IgD-negative memory B cell (primary cell): Measurements from ENCODE around the gene FAM114A1. TPM values are rescaled to one million over a fixed set of nuclear protein-coding genes. Genes with fewer than 3 reads are reported as not detected.
"Not testable (repeated sequence)": the region's sequence is repeated elsewhere in the genome, so short reads cannot be mapped to it uniquely, and the experiment has no call there.

Experiments
- H3K27ac Mint-ChIP-seq, 3 donors: one replicate each; pipeline ENCODE4 v1.8.0; 2020 to 2022; ENCODE audit warnings: mild to moderate bottlenecking in 3 of 3, mixed read lengths in 3 of 3, moderate library complexity in 1 of 3
- H3K27me3 Mint-ChIP-seq: one replicate; pipeline ENCODE4 v1.8.0; 2021; ENCODE audit warnings: mixed read lengths
- H3K36me3 Mint-ChIP-seq: one replicate; pipeline ENCODE4 v1.8.0; 2020; ENCODE audit warnings: mild to moderate bottlenecking, mixed read lengths
- H3K4me1 Mint-ChIP-seq, 3 donors: one replicate each; pipeline ENCODE4 v1.8.0; 2020 to 2022; ENCODE audit warnings: mixed read lengths in 3 of 3, mild to moderate bottlenecking in 1 of 3
- H3K4me3 Mint-ChIP-seq, 4 donors: one replicate each; pipeline ENCODE4 v1.8.0; 2020 to 2022; ENCODE audit warnings: mild to moderate bottlenecking in 4 of 4, mixed read lengths in 4 of 4, moderate library complexity in 3 of 4
- H3K9me3 Mint-ChIP-seq, 3 donors: one replicate each; pipeline ENCODE4 v1.8.0; 2020 to 2021; ENCODE audit warnings: mixed read lengths in 3 of 3, mild to moderate bottlenecking in 1 of 3
- polyA plus RNA-seq: library from polyadenylated mRNA; unstranded; fragments of 300-500 nt; fragmentation: Illumina TruSeq; gene quantifications from one replicate; pipeline ENCODE4 v1.2.3, GENCODE V29; 2021

FAM114A1 gene
- polyA plus RNA-seq, 1 donor from 2014 or later = 0.79 TPM

DNA sequence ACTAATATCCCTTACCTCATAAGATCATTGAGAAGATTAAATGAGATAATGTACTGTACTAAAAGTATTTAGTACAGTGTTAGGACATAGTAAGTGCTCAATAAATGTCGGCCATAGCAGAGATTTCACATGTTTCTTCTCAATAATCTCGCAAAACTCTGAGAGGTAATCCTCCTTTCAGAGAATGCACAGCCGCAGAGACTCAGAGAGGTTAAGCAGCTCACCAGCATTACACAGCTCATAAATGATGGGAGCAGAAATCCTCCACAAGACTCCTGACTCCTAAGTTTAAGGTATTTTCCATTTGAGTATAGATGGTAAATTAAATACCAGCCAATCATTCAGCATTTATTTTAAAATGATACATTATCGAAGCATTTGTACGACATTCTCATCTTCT is 34.6 kb downstream of the FAM114A1 start:
- Mint-ChIP-seq H3K27ac (no peak overlapping the region), H3K4me1 (peaks cover 0 to 4% (median 0%) of the 10 kb centered on the region in 3 donors), H3K4me3 (no peak overlapping the region), H3K9me3 (no peaks in the 10 kb centered on the region), H3K27me3 (no peaks in the 10 kb centered on the region), H3K36me3 (peaks cover 2% of the 10 kb centered on the region)

DNA sequence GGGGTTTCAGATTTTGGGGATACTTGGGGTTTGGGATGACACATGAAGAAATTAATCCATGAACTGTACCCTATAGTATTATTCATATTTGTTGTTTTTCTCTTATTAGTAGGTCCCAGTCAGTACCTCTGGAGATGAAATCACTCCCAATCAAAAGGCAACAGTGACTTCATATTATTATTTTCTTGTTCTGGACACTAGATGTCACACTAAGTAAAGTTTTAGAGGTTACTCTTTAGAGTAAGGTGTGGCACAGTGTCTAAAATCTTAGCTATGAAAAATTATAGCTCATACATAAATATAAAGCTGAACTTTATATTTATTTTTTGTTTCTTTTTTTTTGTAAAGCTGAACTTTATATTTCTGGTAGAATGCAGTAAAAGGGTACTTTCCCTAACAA is 35.1 kb downstream of the FAM114A1 start:
- Mint-ChIP-seq H3K27me3 (no peaks in the 10 kb centered on the region), H3K9me3 (no peaks in the 10 kb centered on the region), H3K4me1 (peaks cover 0 to 4% (median 0%) of the 10 kb centered on the region in 3 donors), H3K4me3 (no peak overlapping the region), H3K27ac (no peak overlapping the region), H3K36me3 (peaks cover 2% of the 10 kb centered on the region)

DNA sequence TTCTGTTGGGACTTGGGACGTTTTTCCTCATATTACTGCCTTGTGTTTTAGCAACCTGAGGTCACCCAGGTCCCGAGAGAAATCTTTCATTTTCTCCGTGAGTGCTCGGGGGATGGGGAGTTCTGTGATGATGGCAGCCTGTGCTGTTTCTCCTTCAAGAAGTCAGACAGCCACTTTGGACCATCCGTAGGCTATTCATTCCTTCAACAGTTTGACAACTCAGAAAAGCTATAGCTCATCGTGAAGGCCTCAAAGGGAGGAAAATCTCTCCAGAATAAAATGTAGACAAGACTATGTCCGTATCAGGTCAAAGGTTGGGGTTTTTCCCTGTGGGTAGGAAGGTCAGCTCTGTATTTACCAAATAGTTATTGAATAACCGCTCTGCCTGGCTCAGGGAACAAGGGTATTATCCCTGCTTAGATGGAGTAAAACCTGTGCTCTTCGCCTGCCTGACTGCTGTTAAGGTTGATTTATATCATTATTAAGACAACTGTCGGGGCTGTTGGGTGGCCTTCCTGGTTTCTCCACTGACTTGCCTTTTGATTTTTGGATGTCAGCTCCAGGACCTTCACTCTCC is 36.6 kb downstream of the FAM114A1 start:
- Mint-ChIP-seq H3K27ac (no peak overlapping the region), H3K4me3 (no peak overlapping the region), H3K27me3 (no peaks in the 10 kb centered on the region), H3K9me3 (no peaks in the 10 kb centered on the region), H3K36me3 (peaks cover 3% of the 10 kb centered on the region), H3K4me1 (peaks cover 0 to 4% (median 0%) of the 10 kb centered on the region in 3 donors)

- H3K27me3 Mint-ChIP-seq = no peaks in the 10 kb centered on the region
- peaks cover 0 to 4% (median 0%) of the 10 kb centered on the region in 3 donors for H3K4me1 Mint-ChIP-seq
- H3K27ac Mint-ChIP-seq = no peak overlapping the region
- H3K4me3 Mint-ChIP-seq = no peak overlapping the region
- no peaks in the 10 kb centered on the region for H3K9me3 Mint-ChIP-seq
- peaks cover 3% of the 10 kb centered on the region for H3K36me3 Mint-ChIP-seq
Measured at GRCh38 chr4:38904682-38905081, 37.1 kb downstream of the FAM114A1 start.

- Mint-ChIP-seq H3K4me3 (no peak overlapping the region), H3K36me3 (peaks cover 2% of the 10 kb centered on the region), H3K27me3 (no peaks in the 10 kb centered on the region), H3K27ac (no peak overlapping the region), H3K4me1 (peaks cover 0 to 7% (median 0%) of the 10 kb centered on the region in 3 donors), H3K9me3 (no peaks in the 10 kb centered on the region)
Measured at GRCh38 chr4:38905652-38906385, 38.2 kb downstream of the FAM114A1 start.

DNA sequence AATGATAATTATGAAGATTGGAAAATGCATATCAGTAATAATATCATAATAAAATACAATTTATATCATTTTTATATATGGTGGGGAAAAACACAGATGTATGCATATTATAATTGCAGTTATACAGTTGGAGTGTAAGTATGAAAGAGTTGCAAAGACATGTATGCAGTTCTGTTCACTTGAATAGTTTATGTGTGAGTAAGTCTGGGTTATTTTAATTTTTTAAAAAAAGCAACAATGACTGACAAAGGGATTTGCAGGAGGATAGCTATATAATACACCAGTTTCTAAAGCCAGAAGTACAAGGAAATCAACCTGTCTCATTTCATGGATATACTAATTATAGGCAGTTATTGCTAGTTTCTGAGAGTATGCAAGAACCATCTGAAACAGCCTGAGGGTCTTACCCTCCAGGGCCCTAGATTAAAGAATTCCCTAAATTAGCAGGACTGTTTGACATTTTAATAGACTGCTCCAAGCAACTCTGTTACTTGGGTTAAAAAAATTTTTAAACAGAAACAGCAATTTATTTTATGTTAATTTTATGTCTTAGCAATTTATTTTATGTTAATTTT is 40.2 kb downstream of the FAM114A1 start:
- Mint-ChIP-seq H3K36me3 (peaks cover 2% of the 10 kb centered on the region), H3K27me3 (no peaks in the 10 kb centered on the region)

GRCh38 chr4:38909015-38909414 is 41.4 kb downstream of the FAM114A1 start:
- H3K4me3 Mint-ChIP-seq = no peak overlapping the region
- H3K9me3 Mint-ChIP-seq = no peaks in the 10 kb centered on the region
- H3K4me1 Mint-ChIP-seq = peaks cover 0 to 7% (median 0%) of the 10 kb centered on the region in 3 donors
- no peaks in the 10 kb centered on the region for H3K27me3 Mint-ChIP-seq
- H3K27ac Mint-ChIP-seq = no peak overlapping the region
- H3K36me3 Mint-ChIP-seq = peaks cover 2% of the 10 kb centered on the region

More for the DNA sequence above, 40.2 kb downstream of the FAM114A1 start:
- Mint-ChIP-seq H3K27ac (no peak overlapping the region), H3K9me3 (no peaks in the 10 kb centered on the region), H3K4me3 (no peak overlapping the region), H3K4me1 (peaks cover 0 to 7% (median 0%) of the 10 kb centered on the region in 3 donors)

- H3K4me3 Mint-ChIP-seq = no peak overlapping the region
- H3K36me3 Mint-ChIP-seq = peaks cover 2% of the 10 kb centered on the region
- H3K27me3 Mint-ChIP-seq = no peaks in the 10 kb centered on the region
- H3K4me1 Mint-ChIP-seq = peaks cover 2 to 8% (median 6%) of the 10 kb centered on the region in 3 donors
- H3K27ac Mint-ChIP-seq = peak overlapping the region in 1 of 3 donors; percentile 47
- no peaks in the 10 kb centered on the region for H3K9me3 Mint-ChIP-seq
Measured at GRCh38 chr4:38911257-38911656, 43.7 kb downstream of the FAM114A1 start.

GRCh38 chr4:38914854-38915253 is 47.2 kb downstream of the FAM114A1 start:
- Mint-ChIP-seq H3K27me3 (no peaks in the 10 kb centered on the region), H3K36me3 (no peaks in the 10 kb centered on the region), H3K9me3 (no peaks in the 10 kb centered on the region), H3K4me1 (peaks cover 2 to 8% (median 6%) of the 10 kb centered on the region in 3 donors), H3K27ac (no peak overlapping the region), H3K4me3 (peak overlapping the region in 3 of 4 donors; percentile 35 to 87 (median 55))

- H3K27ac Mint-ChIP-seq, H3K27me3 Mint-ChIP-seq, H3K9me3 Mint-ChIP-seq: not testable (repeated sequence)
Measured at GRCh38 chr4:38916267-38916666, 48.7 kb downstream of the FAM114A1 start.

DNA sequence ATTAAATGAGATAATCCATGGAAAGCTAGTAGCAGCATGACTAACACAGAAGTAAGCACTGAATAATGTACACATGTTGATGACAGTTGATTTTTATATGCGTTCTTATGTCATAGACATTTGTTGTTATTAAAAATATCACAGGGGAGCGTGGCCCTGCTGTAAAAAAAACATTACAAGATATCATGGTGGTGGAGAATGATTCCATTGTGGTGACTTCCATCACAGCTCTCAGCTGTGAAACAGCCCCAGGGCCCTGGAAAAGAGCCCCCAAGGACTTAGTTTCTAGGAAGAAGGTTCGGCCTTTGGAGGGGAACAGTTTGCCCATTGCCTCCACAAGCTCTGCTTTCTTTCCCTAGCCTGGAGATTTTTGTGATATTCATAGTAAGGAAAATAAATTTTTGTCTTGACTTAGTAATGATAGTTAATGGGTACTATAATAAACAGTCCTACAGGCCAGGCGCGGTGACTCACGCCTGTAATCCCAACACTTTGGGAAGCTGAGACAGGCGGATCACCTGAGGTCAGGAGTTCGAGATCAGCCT is 49.9 kb downstream of the FAM114A1 start:
- Mint-ChIP-seq H3K27ac (no peak overlapping the region), H3K27me3 (no peaks in the 10 kb centered on the region), H3K9me3 (no peaks in the 10 kb centered on the region), H3K4me3 (no peak overlapping the region), H3K36me3 (no peaks in the 10 kb centered on the region), H3K4me1 (peaks cover 7 to 16% (median 11%) of the 10 kb centered on the region in 3 donors)

More at GRCh38 chr4:38916267-38916666, 48.7 kb downstream of the FAM114A1 start:
- H3K4me3 Mint-ChIP-seq, H3K36me3 Mint-ChIP-seq: not testable (repeated sequence)
- peaks cover 6 to 16% (median 11%) of the 10 kb centered on the region in 3 donors for H3K4me1 Mint-ChIP-seq

GRCh38 chr4:38919494-38919893 is 51.9 kb downstream of the FAM114A1 start:
- H3K36me3 Mint-ChIP-seq = no peaks in the 10 kb centered on the region
- H3K4me3 Mint-ChIP-seq = no peak overlapping the region
- H3K27me3 Mint-ChIP-seq = no peaks in the 10 kb centered on the region
- no peak overlapping the region for H3K27ac Mint-ChIP-seq
- H3K4me1 Mint-ChIP-seq = peaks cover 7 to 16% (median 11%) of the 10 kb centered on the region in 3 donors
- no peaks in the 10 kb centered on the region for H3K9me3 Mint-ChIP-seq

- Mint-ChIP-seq H3K9me3 (no peaks in the 10 kb centered on the region), H3K27me3 (no peaks in the 10 kb centered on the region), H3K36me3 (no peaks in the 10 kb centered on the region), H3K4me3 (no peak overlapping the region), H3K27ac (no peak overlapping the region), H3K4me1 (peaks cover 6 to 10% (median 7%) of the 10 kb centered on the region in 3 donors)
Measured at GRCh38 chr4:38920186-38920585, 52.6 kb downstream of the FAM114A1 start.

GRCh38 chr4:38920677-38921076 is 53.1 kb downstream of the FAM114A1 start:
- H3K27ac Mint-ChIP-seq = no peak overlapping the region
- no peaks in the 10 kb centered on the region for H3K27me3 Mint-ChIP-seq
- peaks cover 6 to 8% (median 7%) of the 10 kb centered on the region in 3 donors for H3K4me1 Mint-ChIP-seq
- H3K36me3 Mint-ChIP-seq = no peaks in the 10 kb centered on the region
- no peak overlapping the region for H3K4me3 Mint-ChIP-seq
- H3K9me3 Mint-ChIP-seq = no peaks in the 10 kb centered on the region

GRCh38 chr4:38921151-38921550 is 53.5 kb downstream of the FAM114A1 start:
- Mint-ChIP-seq H3K27ac (no peak overlapping the region), H3K36me3 (no peaks in the 10 kb centered on the region), H3K4me1 (peaks cover 6 to 8% (median 7%) of the 10 kb centered on the region in 3 donors), H3K9me3 (no peaks in the 10 kb centered on the region), H3K27me3 (no peaks in the 10 kb centered on the region), H3K4me3 (no peak overlapping the region)
